AG04449 (cell line): ENCODE results near the gene NT5C.

ENCODE experiments used
- CTCF ChIA-PET: fragments of 350-600 bp; formaldehyde crosslinking; extraction: SDS; loops from one replicate; lab custom pipeline; 2021; ENCODE audit warnings: antibody characterized with exemption; lab: Yijun Ruan, JAX
- POLR2A ChIA-PET: fragments of 400-600, 350-600 bp; formaldehyde crosslinking; extraction: SDS; loops from one replicate; lab custom pipeline; 2020; ENCODE audit warnings: antibody characterized with exemption, inconsistent platforms; lab: Yijun Ruan, JAX
- DNase-seq: peaks from one replicate; pipeline ENCODE4 v3.0.0-alpha.2; 2010; ENCODE audit warnings: low read depth, low spot score
- H3K4me3 ChIP-seq: 2 replicates; pipeline ENCODE4 v1.5.1; 2011; ENCODE audit warnings: low read depth, mild to moderate bottlenecking, control low read depth, low read length
- CTCF ChIP-seq: IDR thresholded peaks from one replicate; pipeline ENCODE4 v1.5.1; 2011; ENCODE audit warnings: mild to moderate bottlenecking, moderate library complexity, low read length, control low read depth, inconsistent platforms; ENCODE audit not compliant: insufficient read depth; ENCODE audit errors: missing control alignments

The NT5C gene

GRCh38 chr17:75124819-75125162 lies 6.8 kb downstream of the NT5C start:
- TF ChIP-seq CTCF, result no peak
- POLR2A ChIA-PET, result interaction anchor here (3.0 kb wide), 1 partner anchor 11 kb away, joined by 19 read pairs; no protein-coding TSS in a partner anchor
- no peak for DNase-seq
- no peak overlapping the region for H3K4me3 ChIP-seq
- CTCF ChIA-PET, result interaction anchor here (1.0 to 10.3 kb wide), 5 partner anchors 11 to 82 kb away, joined by 3 to 142 read pairs (median 4); partner anchors contain the start of gene ARMC7

- ChIA-PET POLR2A (interaction anchor here (0.6 to 3.0 kb wide), 3 partner anchors 10 to 543 kb away, joined by 3 to 19 read pairs (median 3); partner anchors contain the start of genes ARMC7, RECQL5 and SAP30BP), CTCF (interaction anchor here (1.0 to 10.3 kb wide), 6 partner anchors 10 to 83 kb away, joined by 3 to 142 read pairs (median 4); partner anchors contain the start of gene ARMC7)
- DNase-seq, result no peak
- no peak overlapping the region for H3K4me3 ChIP-seq
- no peak for TF ChIP-seq CTCF
Observed at GRCh38 chr17:75124041-75124818, 7.3 kb downstream of the NT5C start.

GRCh38 chr17:75118307-75118706 lies 13.2 kb downstream of the NT5C start:
- DNase-seq, result no peak
- H3K4me3 ChIP-seq, result no peak overlapping the region
- POLR2A ChIA-PET, result no interaction called here
- CTCF ChIA-PET, result interaction anchor here (9.2 to 10.3 kb wide), 4 partner anchors 5 to 85 kb away, joined by 105 to 231 read pairs (median 142); partner anchors contain the start of genes ARMC7, NT5C and NUP85
- no peak for TF ChIP-seq CTCF

GRCh38 chr17:75116737-75117136 lies 14.8 kb downstream of the NT5C start:
- POLR2A ChIA-PET, result interaction anchor here (0.6 to 1.6 kb wide), 2 partner anchors 14 to 60 kb away, joined by 3 to 5 read pairs; partner anchors contain the start of gene NT5C
- CTCF ChIA-PET, result interaction anchor here (1.2 to 9.4 kb wide), 9 partner anchors 7 to 295 kb away, joined by 3 to 231 read pairs (median 95); partner anchors contain the start of genes MIF4GD, NT5C and NUP85
- no peak overlapping the region for H3K4me3 ChIP-seq
- no peak for DNase-seq
- TF ChIP-seq CTCF, result no peak

- CTCF ChIA-PET, result interaction anchor here (0.7 to 9.4 kb wide), 21 partner anchors 8 to 297 kb away, joined by 3 to 231 read pairs (median 18); partner anchors contain the start of genes GGA3, MIF4GD, MRPS7 and NT5C
Observed at GRCh38 chr17:75115555-75115954, 16.0 kb downstream of the NT5C start.

More at GRCh38 chr17:75115555-75115954, 16.0 kb downstream of the NT5C start:
- TF ChIP-seq CTCF, result no peak
- POLR2A ChIA-PET, result interaction anchor here (1.6 to 1.8 kb wide), 2 partner anchors 16 to 124 kb away, joined by 5 read pairs; partner anchors contain the start of gene NT5C
- DNase-seq, result no peak
- no peak overlapping the region for H3K4me3 ChIP-seq
